GM19467 (cell line): Measurements from ENCODE around the gene TSPAN14.

ENCODE experiments used
- ATAC-seq: cut with Tn5 transposase; IDR thresholded peaks from one replicate; pipeline ENCODE4 v1.9.1; 2021; ENCODE audit warnings: mild to moderate bottlenecking, moderate library complexity; ENCODE audit not compliant: unreplicated experiment

TSPAN14 gene

GRCh38 chr10:80454513-80455460 lies 677 bp downstream of the TSPAN14 start:
- peak; percentile 19 for ATAC-seq

GRCh38 chr10:80455461-80456349 lies 1.6 kb downstream of the TSPAN14 start:
- ATAC-seq, result no peak

GRCh38 chr10:80457554-80458262 lies 3.6 kb downstream of the TSPAN14 start:
- no peak for ATAC-seq

GRCh38 chr10:80458263-80458625 lies 4.1 kb downstream of the TSPAN14 start:
- no peak for ATAC-seq

GRCh38 chr10:80458638-80459037 lies 4.5 kb downstream of the TSPAN14 start:
- no peak for ATAC-seq

- ATAC-seq, result peak; percentile 49
These were observed 5.1 kb downstream of the TSPAN14 start for GRCh38 chr10:80459047-80459865.

- no peak for ATAC-seq
These were observed 6.5 kb downstream of the TSPAN14 start for GRCh38 chr10:80460399-80461207.

- no peak for ATAC-seq
These were observed 7.4 kb downstream of the TSPAN14 start for GRCh38 chr10:80461208-80462183.

GRCh38 chr10:80462299-80462980 lies 8.3 kb downstream of the TSPAN14 start:
- no peak for ATAC-seq

GRCh38 chr10:80462981-80463741 lies 9.1 kb downstream of the TSPAN14 start:
- ATAC-seq, result no peak

GRCh38 chr10:80463868-80464267 lies 9.8 kb downstream of the TSPAN14 start:
- ATAC-seq, result no peak

GRCh38 chr10:80464557-80465450 lies 10.7 kb downstream of the TSPAN14 start:
- no peak for ATAC-seq

- no peak for ATAC-seq
These were observed 11.3 kb downstream of the TSPAN14 start for GRCh38 chr10:80465451-80465835.

- no peak for ATAC-seq
These were observed 11.9 kb downstream of the TSPAN14 start for GRCh38 chr10:80465839-80466590.

GRCh38 chr10:80466724-80467326 lies 12.7 kb downstream of the TSPAN14 start:
- no peak for ATAC-seq
